ENCODE data around the gene POFUT2. TPM values are rescaled to one million over a fixed set of nuclear protein-coding genes. Genes with fewer than 3 reads are reported as not detected.

The POFUT2 gene
- total RNA-seq, 4 donors from 2014 or later = 19.5 to 66.3 (median 35.1) TPM

- Histone ChIP-seq H3K36me3 (peaks cover 0 to 96% (median 33%) of the 10 kb centered on the region in 3 donors), H3K4me1 (no peaks in the 10 kb centered on the region), H3K9me3 (peaks cover 0 to 20% (median 0%) of the 10 kb centered on the region in 4 donors), H3K27me3 (no peaks in the 10 kb centered on the region), H3K27ac (no peak overlapping the region), H3K4me3 (no peak overlapping the region)
- DNase-seq (ENCODE audit: low spot score in 2 of 2) = no peak
- TF ChIP-seq POLR2A (IDR thresholded peaks at IDR 0.05) (no peak), EP300 (IDR thresholded peaks at IDR 0.05) (no peak), CTCF (IDR thresholded peaks at IDR 0.05) (no peak)
- 96 to 99% methylated on average over 13 of the region's 13 CpGs for WGBS, 2 donors
Measured at GRCh38 chr21:45269861-45270260, 17.8 kb downstream of the POFUT2 start.

- TF ChIP-seq EP300 (IDR thresholded peaks at IDR 0.05) (no peak), CTCF (IDR thresholded peaks at IDR 0.05) (no peak), POLR2A (IDR thresholded peaks at IDR 0.05) (no peak)
- H3K9me3 ChIP-seq = peaks cover 0 to 13% (median 0%) of the 10 kb centered on the region in 4 donors
- no peaks in the 10 kb centered on the region for H3K27me3 ChIP-seq
- peaks cover 0 to 96% (median 37%) of the 10 kb centered on the region in 3 donors for H3K36me3 ChIP-seq
- DNase-seq (ENCODE audit: low spot score in 2 of 2) = no peak
- no peak overlapping the region for H3K27ac ChIP-seq
- H3K4me1 ChIP-seq = no peaks in the 10 kb centered on the region
- WGBS, 2 donors = 88 to 96% methylated on average over 16 of the region's 16 CpGs
- H3K4me3 ChIP-seq = no peak overlapping the region
Measured at GRCh38 chr21:45267390-45267760, 20.3 kb downstream of the POFUT2 start.

GRCh38 chr21:45266518-45267389 is 20.9 kb downstream of the POFUT2 start:
- 88 to 89% methylated on average over 35 to 40 of the region's 41 CpGs for WGBS, 2 donors
- Histone ChIP-seq H3K27me3 (no peaks in the 10 kb centered on the region), H3K4me3 (no peak overlapping the region), H3K36me3 (peaks cover 0 to 96% (median 35%) of the 10 kb centered on the region in 3 donors), H3K9me3 (peaks cover 0 to 7% (median 0%) of the 10 kb centered on the region in 4 donors), H3K27ac (no peak overlapping the region), H3K4me1 (no peaks in the 10 kb centered on the region)
- peak in 1 of 2 donors; percentile 7 for DNase-seq (ENCODE audit: low spot score in 2 of 2)
- TF ChIP-seq CTCF (IDR thresholded peaks at IDR 0.05) (no peak), POLR2A (IDR thresholded peaks at IDR 0.05) (no peak), EP300 (IDR thresholded peaks at IDR 0.05) (no peak)

GRCh38 chr21:45265721-45266517 is 21.8 kb downstream of the POFUT2 start:
- DNase-seq (ENCODE audit: low spot score in 2 of 2) = peak in 1 of 2 donors; percentile 9

More at GRCh38 chr21:45265721-45266517, 21.8 kb downstream of the POFUT2 start:
- TF ChIP-seq EP300 (IDR thresholded peaks at IDR 0.05) (no peak), CTCF (IDR thresholded peaks at IDR 0.05) (no peak), POLR2A (IDR thresholded peaks at IDR 0.05) (no peak)
- Histone ChIP-seq H3K36me3 (peaks cover 0 to 91% (median 26%) of the 10 kb centered on the region in 3 donors), H3K4me3 (no peak overlapping the region), H3K27me3 (no peaks in the 10 kb centered on the region), H3K9me3 (no peaks in the 10 kb centered on the region), H3K4me1 (no peaks in the 10 kb centered on the region), H3K27ac (no peak overlapping the region)
- 91 to 95% methylated on average over 28 to 29 of the region's 36 CpGs for WGBS, 2 donors
